Activated CD8-positive, alpha-beta memory T cell treated with anti-CD3 and anti-CD28 coated beads, Interleukin-2, amount 50 U/mL, for 24 hours (primary cell): ENCODE measurements around the gene APOA5.

Experiments
- DNase-seq: peaks from one replicate; pipeline ENCODE4 v3.0.0-alpha.2; 2020; ENCODE audit errors: extremely low read depth

Gene APOA5

DNA sequence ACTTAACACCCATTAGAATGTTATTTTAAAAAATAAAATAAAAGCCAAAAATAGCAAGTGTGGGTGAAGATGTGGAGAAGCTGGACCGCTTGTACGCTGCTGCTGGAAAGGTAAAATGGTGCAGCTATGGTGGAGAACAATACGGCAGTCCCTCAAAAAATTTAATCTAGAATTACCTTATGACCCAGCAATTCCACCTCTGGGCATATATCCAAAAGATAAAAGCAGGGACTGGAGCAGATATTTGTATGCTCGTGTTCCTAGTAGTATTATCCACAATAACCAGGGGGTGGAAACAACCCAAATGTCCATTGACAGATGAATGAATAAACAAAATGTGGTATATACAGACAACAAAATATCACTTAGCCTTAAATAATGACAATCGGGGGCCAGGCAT lies 6.1 kb upstream of the APOA5 start:
- no peak for DNase-seq

DNA sequence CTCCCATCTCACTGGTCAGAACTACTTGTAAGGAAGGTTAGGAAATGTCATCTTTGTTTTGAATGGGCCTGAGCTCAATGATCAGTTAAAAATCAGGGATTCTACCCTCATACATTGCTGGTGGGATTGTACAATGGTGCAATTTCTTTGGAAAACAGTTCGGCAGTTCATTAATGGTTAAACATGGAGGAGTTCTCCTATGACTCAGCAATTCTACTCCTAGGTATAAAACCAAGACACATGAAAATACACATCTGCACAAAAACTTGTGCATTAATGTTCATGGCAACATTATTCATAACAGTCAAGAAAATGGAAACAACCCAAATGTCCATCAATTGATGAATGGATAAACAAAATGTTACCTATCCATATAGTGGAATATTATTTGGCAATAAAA lies 4.9 kb upstream of the APOA5 start:
- DNase-seq, result no peak

DNA sequence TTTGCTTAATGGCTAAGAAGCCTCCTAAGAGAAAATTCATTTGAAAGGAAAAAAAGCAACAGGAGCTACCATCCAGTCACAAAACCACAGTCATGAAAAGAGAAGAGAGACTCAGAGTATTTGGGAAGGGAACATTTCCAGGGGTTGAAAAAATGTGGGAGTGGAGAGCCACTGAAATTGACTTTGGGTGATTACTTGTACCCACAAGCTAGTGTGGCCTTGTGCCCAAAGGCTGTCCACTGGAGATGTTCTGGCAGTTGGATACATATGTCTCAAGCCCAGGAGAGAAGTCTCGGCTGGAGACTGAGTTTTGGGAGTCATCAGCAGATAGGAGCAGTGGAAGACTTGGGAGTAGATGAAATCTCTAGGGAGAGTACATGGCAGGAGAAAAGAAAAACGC lies 3.2 kb upstream of the APOA5 start:
- no peak for DNase-seq

DNA sequence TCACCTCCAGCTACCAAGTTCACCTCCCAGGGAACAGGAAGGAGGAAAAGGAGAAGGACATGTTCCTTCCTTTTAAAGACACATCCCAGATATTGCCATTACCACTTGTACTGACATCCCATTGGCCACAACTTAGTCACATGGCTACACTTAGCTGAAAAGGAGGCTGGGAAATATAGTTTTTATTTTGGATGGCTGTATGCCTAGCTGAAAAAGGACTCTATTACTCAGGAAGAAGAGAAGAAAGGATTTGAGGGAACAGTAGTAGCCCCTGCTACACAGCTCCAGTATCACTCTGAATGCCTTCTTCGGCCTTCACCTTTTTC lies 2.1 kb upstream of the APOA5 start:
- no peak for DNase-seq

DNA sequence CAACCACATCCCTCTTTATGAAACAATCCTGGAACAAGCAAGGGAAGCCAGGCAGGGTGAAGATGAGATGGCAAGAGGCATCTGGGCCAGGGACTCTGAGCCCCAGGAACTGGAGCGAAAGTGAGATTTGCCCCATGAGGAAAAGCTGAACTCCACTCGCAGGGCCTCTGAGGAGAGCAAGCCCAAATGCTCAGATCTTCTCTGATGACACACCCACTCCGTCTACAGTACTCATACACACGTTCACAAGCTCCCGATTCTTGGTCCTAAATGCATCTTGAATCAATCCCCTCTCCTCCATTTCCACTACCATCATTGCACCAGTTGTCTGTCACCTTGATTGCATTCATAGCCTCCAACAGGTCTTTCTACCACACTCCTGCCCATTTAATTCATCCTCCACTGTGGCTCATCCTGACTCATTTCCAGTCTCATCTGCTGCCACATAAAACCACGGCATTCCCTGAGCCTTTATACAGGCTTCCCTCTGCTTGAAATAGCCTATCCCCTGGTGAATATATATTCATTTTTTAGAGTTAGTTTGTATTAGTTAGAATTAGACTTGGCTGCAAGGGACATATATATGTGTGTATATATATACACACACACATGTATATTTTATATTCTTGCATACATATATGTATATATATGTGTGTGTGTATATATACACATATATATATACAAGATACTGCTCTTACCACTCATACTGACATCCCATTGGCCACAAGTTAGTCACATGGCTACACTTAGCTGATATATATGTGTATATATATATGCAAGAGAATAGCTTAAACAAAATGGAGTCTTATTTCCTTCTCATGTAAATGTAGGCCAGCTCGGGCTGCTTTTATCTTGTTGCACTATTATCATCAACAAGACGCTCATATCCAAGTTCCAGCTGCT lies 1.4 kb upstream of the APOA5 start:
- no peak for DNase-seq

DNA sequence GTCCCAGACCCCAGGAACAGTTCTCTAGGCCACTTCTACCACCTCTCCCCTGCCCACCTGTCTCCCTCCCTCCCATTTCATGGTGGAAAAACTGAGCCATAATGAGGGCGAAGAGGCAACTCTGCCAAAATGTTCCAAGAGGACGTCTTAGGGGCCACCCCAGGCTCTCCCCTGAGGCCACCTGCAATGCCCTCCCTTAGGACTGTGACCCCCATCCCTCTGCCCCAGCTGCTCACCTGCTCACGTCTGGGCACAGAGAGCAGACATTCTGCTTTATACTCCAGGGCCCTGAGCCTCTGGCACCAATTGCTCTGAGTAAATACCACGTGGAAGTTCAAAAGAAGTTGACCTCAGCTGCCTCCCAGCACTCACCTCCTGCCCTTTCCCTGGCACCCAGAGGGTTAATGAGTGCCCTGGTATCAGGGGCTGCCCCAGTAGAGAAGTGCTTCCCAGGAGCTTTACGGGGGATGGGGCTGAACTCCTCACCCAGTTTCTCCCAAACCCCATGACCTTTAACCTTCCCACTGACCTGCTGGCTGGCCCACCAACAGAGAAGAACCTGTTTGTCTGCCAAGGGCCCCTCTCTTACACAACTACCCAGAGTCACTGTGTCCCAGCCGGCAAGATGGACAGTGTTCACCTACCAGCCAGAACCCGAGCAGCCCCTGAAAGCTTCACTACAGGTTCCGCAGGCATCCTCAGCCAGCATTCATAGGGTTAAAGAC lies 627 bp upstream of the APOA5 start:
- no peak for DNase-seq

DNA sequence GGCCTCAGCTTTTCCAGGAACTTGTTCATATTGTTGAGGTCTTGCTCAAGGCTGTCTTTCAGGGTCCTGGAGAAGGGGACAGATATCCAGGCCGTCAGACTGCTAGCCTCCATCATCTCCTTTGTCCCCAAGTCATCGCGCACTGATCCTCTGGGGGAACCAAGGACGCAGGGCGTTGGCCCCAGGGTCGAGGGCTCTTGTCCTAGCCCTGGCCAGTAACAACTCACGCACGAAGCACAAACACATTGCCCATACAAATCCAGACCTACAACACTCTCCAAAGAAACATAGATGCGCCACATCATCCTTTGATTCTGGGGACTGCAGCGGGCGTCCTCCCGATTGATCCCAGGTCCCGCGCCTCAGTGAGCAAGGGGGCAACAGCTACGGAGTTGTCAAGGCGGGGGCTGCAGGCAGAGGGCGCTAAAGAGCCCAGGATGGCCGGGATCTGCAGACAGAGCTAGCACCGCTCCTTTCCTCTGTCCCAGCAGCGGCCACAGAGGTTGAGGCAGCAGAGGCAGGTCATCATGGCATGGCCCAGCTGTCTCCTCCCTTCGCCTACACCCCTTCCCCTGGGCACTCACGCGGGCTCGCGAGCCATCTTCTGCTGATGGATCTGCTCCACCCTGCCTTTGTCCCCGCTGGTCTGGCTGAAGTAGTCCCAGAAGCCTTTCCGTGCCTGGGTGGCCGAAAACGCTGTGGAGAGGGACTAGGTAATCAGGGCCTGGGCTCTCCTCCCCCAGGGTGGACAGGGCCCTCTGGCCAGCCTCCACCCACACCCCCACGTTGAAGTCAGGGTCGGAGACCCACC lies 472 bp downstream of the APOA5 start:
- peak; percentile 38 for DNase-seq

DNA sequence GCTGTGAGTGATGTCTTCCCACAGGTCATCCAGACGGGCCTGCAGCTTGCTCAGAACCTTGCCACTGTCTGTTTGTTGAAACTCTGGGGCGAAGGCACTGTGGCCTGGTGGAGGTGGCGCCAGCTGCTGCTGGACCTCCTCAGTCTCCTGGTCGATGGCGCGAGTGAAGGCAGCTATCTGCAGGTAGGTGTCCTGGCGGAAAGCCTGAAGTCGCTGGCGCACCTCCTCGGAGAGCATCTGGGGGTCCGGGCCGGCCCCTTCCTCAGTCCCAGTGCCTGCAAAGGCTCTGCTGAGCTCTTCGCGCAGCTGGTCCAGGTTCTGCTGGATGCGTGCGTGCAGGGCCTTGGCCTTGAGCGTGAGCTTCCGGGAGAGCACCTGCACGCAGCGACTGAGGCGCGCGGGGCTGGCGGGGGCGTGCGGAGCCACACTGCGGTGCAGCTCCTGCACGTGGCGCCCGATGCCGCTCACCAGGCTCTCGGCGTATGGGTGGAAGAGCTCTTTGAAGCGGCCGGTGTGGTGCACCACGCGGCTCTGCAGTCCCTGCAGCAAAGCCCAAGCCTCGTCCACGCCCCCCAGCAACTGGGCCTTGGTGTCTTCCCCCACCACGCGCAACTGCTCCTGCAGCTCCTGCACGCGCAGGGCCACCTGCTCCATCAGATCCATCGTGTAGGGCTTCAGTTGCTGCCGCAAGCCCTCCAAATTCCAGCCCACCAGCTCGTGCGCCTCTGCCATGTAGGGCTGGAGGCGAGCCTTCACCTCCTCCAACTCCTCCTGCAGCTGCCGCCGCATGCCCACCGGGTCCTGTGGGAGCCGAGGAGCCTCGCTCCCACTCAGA lies 1.3 kb downstream of the APOA5 start:
- no peak for DNase-seq

DNA sequence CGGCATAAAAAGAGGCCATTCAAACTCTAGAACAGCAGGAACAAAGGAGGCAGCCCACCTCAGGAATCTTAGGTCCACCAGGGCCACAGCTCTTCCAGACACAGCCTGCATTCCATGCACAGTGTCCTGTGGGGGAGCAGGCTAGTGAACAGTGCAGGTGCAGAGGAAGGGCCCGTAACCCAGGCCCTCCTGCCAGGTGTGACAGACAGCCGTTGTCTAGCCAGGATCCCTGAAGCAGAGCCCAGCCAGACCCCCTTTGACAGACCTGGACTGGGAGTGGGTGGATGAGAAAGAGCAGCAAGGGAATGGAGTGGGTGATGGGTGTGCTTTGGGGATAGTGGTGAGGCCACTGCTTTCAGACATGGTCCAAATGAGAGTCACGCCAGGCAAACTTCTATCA lies 2.7 kb downstream of the APOA5 start:
- no peak for DNase-seq

DNA sequence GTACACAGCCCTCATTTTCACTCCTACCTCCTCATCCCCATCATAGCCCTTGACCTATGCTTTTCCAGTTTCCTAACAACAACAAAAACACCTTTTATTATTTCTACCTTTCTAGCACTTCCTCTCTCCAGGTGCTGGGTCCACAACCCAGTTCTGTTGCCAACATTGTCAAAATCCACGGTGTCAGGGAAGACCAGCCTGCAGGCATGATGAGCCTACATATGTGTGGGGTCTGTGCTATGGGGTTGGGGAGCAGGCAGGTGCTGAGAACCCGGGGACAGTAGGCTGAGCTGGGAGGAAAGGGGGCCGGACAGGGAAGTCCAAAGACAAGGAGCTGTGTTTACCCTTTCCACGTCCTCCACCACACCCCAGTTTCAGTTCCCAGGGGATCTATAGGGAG lies 3.1 kb downstream of the APOA5 start:
- no peak for DNase-seq

DNA sequence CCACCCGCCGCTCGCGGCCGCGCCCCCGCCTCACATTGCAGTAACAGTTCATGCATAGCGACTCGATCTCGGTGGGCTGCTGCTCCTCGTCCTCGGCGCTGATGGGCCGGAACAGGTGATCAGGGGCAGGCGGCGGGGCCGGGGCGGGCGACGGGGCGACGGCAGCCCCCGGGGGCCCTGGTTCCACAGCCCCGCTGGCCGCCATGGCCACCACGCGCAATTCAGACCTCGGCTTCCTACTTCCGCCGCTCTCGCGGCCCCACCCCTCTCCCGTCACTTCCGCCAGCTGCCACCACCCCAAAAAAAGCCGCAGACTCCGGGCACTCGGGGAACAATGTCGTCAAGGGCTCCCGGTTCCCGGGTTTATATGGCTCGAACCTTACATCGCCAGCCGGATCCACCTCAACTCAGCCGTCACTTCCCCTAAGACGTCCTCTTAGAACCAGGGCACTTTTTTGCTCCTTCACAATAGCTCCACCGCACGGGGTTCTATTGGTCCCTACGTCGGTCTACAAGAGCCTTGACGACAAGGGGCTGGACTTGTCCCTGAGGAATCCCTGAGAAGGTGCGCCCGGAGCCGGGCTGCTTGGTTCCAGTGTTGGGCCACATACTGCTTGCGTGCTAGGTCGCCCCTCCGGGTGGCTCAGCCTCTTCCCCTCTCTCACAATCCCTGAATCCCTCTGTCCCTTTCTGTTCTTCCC lies 3.7 kb downstream of the APOA5 start, which contains the start of gene ZPR1:
Gene ZPR1, minus strand, starts transcription at position 238 of the 701 bp plus-strand sequence. Its CDS starts 33 bp downstream, at position 205.
- peak; percentile 66 for DNase-seq

DNA sequence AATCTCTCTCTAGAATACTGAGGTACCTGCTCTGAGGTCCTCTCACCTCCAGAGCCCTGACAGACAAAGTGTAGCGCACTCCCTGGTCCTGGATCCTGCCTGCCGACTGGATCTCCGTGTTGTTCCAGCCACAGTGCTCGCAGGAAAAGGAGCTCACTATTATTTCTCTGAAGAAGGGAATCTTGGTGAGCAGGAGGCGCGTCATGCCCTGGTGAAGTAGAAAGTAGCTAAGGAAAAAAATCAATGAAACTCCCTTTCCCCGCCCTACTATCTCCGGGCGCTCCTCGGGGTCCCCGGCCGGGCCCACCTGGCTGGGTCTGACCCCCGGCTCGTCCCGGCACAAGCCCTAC lies 4.3 kb downstream of the APOA5 start:
- no peak for DNase-seq

DNA sequence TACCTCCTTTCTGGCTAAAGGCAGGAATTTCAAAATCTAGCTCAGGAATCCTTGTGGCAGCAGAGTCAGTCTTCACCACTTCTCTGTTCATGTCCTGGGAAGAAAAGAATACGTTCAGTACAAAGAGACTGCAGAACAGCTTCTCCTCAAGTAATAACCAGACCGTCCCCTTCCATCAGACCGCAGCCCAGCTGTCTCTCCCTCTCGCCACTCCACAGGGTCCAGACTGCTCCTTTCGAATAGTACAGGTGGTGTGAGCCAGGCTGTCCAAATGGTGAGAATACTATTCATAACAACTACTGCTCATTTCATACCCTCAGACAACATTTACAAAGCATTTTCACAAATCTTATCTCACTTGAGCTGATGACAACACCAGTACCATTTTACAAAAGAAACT lies 4.7 kb downstream of the APOA5 start:
- DNase-seq, result no peak

DNA sequence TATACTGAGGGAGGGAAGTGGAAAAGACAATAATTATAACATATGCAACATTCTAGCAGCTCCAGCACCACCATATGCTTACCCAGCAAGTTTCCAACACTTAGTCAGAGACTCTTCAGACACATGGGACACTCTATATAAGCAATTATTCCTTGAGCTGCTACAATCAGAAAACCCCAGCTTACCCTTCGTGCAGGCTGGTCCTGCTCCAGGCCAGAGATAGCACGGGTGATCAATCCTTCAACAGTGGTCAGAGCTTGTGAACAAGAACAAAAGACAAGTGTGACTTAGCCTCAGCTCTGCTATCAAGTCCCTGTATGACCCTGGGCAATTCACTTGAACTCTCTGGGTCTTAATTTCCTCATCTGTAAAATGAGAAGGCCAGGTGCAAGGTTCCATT lies 5.4 kb downstream of the APOA5 start:
- no peak for DNase-seq

DNA sequence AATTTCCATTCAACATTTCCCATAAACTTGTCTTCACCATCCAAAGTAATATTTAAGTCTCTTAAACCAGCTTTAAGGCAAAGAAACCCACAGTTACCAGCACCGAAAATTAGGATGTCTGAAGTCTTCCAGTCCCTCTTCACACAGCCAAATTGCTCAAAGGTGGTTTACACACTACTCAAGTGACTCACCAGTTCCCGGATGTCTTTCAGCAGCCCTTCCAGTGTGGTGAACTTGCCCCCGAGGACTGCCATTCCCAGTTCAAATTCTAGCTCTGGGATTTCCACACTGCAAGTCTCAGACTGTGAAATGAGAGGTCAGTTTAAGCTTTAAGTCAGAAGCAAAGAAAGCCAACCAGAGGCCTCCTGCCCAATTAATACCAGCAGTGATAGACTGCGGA lies 9.0 kb downstream of the APOA5 start:
- no peak for DNase-seq

DNA sequence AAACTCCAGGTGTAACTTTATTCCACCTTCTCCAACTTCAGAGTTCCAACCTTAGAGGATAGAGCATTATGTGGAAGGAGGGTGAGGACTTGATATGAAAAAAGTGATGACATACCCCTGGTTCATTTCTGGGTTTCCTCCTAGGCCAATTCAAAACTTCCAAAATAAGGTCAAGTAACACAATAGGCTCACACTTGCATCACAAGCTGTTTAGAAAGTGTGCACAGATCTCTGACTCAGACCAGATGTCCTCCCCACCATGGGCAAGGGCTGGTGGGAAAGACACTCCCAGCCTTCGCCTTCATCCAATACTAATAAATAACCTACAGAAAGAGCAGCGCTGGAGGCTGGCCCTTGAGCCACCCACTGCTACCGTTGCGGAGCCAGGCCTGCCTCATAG lies 13.1 kb downstream of the APOA5 start:
- DNase-seq, result no peak

DNA sequence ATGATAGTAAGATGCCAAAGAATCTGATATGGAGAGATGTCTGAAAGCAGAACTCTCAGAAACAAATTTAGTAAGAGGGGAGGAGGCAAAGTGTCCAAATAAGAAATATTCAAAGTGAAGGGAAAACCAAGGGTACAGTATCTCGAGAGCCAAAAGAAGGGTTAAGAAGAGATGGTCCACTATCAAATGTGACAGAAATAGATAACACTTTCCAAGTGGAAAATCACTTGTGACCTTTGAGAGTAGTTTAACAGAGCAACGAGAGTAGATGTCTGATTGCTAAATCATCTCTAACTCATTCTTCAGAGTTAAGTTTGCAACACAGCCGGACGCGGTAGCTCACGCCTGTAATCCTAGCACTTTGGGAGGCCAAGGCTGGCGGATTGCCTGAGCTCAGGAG lies 14.6 kb downstream of the APOA5 start:
- DNase-seq, result no peak

DNA sequence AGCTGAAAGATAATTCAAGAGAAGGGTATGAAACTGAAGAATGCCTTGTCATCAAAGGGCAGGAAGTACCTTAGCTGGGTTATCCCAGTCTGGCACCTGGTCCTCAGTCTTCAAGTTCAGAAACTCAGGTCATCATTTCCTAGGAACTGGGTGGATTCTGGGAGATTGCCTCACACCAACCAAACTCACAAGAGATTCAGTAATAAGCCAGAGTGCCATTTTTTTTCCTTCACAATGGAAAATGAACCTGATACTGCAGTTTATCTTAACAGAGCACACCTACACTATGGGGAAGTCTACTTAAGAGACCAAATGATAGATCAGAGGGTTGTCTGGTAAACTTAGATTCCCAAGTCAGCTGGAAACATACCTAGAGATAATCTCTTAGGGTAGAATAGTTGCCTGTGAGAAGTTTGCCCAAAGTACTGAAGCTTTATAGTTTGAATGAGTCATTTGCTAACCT lies 15.1 kb downstream of the APOA5 start:
- DNase-seq, result no peak

DNA sequence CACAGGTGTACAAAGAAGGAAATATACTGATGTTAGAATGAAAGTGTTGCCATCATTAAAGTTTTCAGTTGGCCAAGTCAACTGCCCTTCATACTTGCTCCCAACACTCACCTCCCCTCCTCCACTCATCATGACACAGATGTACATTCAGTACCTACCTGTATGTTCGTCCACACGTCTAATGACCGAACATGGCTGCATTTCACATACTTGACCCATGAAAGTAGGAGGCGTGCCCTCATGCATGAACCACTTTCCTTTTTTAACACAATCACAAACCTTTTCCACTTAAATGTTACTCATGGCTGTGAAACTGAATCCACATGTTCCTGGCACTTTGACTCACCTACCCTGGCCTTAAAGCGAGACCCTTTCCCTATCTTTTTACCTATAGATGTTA lies 15.7 kb downstream of the APOA5 start:
- no peak for DNase-seq

DNA sequence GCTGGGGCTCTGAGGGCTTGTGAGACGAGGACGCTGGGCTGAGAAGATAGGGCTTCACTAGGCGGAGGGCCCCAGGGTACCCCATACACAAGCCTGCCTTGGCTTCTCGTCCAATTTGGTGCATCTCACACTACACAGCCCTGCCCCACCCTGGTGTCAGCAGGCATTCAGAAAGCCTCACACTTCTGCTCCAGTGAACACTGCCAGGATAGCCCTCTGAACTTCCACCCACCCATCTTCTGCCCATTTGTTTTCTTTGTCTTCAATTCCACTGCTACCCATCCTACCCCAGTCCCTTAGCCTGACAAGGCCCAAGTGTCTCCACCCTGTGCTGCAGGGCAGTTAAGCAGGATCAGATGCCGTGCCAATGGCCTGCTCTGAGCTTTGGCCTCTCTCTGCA lies 17.0 kb downstream of the APOA5 start:
- DNase-seq, result no peak
